Anterior cingulate cortex (tissue), 58 donors: ENCODE measurements around the gene PPFIBP2.

Source experiments
- DNase-seq, 58 donors: peaks; one replicate each; lab custom pipeline; 2025; lab: John Stamatoyannopoulos, UW

Gene PPFIBP2

DNA sequence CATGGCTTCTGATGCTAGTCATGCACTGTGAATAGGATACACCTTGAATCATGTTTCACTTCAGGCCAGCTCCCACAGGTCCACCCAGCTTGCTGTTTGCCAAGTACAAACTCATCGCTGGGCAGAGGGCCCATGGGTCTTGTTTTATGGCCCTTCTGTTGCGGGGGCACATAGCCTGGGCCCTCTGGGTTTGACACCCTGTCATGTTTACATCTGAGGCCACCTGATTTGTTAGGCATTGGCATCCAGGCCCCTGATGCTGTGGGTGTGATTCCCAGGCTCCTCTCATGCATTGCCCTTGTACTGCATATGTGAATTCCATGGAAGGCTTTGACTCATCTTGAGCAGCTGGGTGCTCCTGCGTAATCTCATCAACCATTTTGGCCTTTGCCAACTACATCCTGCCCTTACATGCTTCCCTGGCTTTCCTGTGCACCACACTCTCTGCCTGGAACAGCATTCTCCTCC, 32.6 kb downstream of the PPFIBP2 start:
- no peak for DNase-seq

DNA sequence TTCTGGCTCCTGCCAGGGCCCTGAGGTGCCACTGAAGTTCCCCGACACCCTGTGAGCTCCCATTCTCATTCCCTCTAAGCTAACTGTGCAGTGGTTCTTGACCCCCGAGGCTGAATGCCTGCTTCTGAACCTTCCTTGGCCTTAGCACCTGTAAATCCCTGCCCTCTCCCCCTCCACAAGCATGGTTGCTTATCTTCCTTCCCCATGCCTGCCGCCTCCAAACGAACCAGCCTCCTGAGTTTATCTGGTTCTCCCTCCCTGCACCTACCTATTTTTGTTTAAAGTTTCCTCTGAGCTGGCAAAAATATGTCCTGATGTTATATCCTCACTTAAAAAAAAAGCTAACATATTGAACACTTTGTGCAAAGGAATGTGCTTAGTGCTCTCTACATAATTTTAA, 33.9 kb downstream of the PPFIBP2 start:
- DNase-seq, result no peak

DNA sequence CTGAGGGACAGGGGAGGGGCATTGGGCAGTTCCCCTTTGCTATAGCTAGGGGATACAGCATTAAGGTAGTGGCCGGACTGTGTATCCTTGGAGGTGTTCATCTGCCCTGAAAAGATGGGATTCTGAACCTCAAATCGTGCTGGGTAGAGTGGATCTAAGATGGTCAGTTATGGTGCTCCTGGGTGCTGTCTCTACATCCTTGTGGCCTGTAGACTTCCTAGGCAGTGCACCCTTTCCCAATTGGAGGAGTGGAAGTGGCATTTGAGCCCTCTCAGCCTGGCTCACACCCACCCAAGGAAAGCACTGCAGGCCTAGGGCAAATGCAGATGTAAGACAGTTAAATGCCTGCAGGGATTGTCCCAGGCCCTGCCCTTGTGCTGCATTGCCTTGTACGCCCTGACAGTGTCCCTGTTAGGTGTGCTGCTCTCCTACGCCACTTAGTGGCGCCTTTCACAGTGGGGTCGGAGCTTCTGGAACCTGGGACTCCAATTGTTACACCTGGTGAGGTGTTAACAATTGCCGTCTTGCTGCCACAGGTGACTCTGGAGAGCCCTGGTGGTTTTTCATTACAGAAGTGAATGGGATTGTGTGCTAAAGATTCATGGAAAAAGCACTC, 35.0 kb downstream of the PPFIBP2 start:
- DNase-seq, result no peak

DNA sequence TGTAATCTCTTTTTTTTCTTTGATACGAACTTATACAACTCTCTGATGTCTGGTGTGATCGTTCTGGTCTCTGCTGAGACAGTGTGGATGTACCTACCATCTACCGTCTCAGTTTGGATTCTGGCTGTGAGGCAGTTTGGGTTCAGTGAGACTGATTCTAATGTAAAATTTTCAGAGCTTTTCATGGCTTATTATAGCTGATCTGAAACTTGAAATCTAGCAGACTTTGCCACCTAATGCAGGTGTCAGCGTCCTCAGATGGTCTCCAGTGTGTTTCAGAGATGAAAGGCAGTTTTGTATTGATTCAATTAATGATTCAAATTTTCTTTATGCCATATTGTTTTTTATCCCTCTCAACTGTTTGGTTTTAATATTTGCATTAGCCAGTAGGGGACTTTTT, 35.9 kb downstream of the PPFIBP2 start:
- DNase-seq, result no peak

DNA sequence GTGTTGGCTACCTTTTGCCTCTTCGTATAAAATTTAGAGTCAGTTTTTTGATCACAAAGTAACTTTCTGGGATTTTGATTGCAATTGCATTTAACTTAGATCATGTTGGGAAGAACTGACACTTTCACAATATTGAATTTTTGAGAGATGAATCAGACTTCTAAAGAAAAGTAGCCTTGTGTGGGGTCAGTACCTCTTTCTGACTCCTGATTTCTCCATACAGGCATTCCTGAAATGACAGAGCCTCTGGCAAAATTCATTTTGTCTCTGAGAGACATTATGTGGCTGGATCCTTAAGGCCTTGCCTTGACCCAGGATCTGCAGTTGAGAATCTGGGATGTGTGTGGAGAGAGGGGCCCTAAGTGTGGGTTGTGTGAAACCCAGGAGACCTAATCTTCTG, 37.8 kb downstream of the PPFIBP2 start:
- no peak for DNase-seq

DNA sequence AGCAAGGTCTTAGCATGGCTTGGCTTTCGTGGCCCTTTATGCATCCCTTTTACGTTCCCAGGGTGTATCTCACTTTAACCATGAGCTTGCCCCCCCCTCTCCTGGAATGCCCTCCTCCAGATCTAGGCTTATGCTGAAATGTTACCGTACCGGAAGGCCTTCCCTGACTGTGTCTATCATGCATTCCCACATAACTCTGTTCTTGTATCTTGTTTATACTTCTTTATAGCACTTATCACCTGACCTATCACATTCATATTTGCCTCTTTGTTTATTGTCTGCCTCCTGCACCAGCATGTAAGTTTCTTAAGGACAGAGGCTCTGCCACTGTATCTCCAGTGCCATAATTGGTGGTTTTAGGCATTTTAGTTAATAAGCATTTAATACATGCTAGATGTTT, 38.9 kb downstream of the PPFIBP2 start:
- no peak for DNase-seq

DNA sequence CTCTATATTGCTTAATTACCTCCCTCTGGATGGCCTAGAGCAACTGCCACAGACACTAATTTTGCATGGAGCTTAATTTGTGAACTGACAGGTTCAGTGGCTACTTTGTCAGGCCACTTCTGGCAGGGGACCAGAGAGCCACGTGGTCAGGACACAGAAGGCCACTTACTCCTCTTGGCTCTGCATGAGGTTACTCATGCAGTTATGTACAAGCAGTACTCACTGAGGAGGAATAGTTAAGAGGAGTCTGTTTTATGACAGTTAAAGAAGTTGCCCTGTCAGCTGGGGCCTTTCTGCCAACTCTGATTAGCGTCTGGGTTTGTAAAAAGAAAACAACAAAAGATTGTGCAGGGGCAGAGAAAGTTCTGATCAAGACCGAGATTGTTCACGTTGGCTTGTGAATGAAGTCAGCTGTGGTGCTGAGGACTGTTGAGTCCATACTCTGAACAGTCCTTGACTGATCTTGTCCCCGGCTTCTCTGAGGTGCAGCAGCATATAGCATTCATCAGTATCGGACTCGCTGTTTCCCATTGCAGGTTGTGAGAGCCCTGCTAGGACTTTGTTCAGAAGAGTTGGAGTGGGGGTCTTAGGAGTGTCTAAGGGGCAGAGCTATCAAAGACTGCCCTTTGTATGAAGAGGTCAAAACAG, 41.4 kb downstream of the PPFIBP2 start:
- DNase-seq, result peak in 43 of 58 donors; percentile 13 to 84 (median 43)

DNA sequence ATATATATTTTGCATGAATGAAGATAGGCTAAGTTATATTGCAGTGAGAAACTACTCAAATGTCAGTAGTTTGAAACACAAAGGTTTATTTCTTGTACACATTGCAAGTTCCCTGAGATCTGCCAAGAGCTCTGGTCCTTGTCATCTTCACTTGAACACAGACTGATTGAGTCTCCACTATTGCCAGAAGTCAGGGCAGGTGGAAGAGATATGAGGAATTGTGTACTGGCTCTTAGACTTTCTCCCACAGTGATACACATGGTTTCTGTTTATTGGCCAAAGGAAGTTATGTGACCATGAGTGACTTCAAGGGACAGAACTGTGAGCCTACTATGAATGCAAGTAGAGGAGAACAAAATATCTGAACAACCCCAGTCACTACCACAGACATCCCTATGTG, 44.2 kb downstream of the PPFIBP2 start:
- no peak for DNase-seq

DNA sequence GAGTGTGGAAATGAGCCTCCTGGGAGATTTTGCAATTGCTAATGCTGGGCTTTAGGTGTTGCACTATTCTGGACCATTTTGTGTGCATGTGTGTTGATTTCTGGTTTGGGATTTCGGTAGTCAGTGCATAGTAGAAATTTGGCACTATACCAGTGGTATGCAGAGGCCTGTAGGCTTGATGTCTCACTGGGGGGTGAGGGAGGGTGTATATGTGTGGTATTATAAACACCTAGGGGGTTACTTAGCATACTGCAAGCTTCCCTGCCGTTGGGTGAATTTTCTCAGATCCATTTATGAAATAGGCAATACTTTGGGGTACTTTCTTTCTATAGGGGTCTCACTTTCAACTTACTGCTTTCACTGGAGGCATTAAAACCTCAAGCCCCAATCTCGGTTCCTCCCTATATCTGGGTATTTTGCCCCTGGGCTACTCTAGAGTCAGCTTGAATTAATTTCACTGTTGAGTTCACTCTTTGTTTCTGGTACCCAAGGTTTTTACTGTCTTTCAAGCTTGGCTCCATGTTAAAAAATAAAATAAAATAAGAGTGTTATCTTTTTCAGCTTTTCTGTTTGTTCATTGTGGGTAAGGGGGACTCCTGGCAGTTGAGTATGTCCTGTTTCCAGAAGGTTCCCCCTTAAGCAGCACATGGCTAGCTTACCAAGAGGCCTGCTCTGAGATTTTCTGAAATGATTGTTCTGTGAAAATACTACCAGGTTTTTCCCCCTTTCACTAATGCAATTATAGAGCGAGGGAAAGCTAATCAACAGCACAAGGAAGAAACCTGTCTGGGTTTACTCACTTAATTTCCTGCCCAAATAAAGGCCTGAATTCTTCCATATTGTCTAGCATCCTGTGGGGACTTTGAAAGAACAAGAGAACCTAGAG, 45.8 kb downstream of the PPFIBP2 start:
- DNase-seq, result no peak

DNA sequence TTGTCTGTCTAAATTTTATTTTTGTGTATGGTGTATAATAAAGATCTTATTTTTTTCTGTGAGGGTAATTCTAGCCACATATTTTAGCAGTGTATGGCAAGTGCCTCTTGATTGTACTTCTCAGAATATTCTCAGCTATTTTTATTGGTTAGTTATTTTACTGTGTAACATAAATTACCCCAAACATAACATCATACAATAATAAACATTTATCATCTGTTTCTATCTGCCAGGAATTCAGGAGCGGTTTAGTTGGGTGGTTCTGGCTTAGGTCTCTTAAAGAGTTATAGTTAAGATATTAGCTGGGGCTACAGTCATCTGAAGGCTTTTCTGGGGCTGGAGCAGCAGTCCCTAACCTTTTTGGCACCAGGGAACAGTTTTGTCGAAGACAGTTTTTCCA, 47.8 kb downstream of the PPFIBP2 start:
- DNase-seq, result no peak

DNA sequence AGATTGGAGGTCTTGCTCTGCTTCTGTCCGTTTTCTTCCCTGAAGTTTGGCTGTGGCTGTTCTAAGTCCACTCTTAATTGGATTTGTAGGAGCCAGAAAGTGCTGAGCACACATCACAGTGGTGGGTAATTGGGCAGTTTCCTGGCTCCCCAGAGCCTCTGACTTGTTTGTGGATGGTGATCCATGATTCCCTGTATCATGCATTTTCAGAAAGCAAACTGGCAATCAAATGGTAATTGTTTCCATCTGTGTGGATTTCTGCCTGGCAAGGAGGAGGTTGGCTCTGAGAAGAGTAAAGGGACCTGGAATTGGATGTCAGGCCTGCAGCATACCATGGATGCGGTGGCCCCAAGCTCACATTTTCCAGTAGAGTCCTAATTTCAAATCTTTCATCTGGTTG, 49.5 kb downstream of the PPFIBP2 start:
- no peak for DNase-seq

DNA sequence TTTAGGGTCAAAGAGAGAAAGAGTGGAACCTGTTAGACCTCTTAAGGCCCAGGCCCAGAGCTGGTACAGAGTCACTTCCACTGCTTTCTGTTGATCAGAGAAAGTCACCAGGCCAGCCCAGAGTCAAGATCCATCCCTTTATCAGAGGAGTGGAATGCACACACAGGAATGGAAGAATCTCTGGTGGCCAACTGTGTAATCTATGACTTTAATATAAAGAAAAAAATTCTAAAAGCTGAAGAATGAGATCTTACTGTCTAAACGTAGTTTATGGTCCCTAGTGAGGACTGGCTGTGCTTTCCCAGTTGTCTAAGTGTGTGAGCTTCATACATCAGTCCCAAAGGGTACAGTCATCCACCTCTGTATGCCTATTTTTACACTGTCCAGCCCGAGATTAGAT, 51.0 kb downstream of the PPFIBP2 start:
- DNase-seq, result no peak

DNA sequence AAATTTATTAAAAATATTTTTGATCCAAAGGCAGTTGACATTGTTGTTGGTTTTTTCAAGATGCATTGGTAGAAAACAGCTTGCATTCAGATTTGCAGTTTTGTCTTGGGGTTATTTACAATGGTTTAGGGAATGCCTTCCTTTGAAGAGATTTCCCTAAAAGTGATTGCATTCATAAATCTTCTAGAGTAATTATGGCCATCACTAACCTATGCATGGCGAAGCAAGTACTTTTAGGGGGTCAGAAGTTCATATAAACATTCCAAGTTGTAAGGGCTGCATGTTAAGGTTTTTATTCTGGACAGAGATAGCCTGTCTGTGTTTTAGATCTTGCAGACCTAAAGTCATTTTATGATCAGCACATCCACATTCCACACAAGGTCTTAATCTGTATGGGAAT, 53.5 kb downstream of the PPFIBP2 start:
- DNase-seq, result no peak

DNA sequence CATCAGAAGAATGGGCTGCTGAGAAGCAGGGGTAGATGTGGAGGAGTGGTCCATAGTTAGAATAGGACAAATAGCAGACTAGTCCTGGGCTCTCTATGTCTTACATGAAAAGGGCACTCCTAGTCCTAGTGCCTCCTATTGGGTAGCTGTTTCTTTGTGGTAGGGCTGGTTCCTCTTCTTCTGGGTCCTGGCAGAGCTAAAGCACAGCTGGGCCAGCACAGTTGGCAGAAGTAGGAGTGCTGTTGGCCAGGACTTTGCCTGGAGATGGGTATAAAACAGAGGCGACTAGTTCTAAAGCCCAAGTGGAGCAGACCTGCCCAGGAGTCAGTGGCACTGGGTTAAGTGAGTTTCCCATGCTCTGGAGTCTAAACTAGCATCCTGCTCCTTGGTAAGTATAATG, 55.2 kb downstream of the PPFIBP2 start:
- peak in 10 of 58 donors; percentile 9 to 49 (median 26) for DNase-seq

DNA sequence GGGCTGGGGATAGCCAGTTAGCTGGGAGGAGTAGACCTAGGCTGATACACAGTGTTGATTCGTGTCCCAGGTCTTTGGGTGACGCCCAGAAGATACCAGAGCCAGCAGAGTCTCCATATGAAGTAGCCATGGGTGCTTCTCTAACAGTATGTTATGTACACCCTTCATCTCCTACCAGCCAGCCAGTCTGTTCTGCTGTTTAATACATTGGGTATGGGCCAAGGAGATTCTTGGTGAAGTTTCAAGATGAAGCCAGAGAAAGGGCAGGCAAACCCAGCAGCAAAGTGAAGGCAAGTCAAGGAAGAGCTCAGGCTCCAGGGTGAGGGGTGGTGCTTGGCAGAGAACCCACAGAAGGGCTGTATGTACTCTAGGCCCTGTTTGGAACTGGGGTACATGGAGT, 56.4 kb downstream of the PPFIBP2 start:
- no peak for DNase-seq

DNA sequence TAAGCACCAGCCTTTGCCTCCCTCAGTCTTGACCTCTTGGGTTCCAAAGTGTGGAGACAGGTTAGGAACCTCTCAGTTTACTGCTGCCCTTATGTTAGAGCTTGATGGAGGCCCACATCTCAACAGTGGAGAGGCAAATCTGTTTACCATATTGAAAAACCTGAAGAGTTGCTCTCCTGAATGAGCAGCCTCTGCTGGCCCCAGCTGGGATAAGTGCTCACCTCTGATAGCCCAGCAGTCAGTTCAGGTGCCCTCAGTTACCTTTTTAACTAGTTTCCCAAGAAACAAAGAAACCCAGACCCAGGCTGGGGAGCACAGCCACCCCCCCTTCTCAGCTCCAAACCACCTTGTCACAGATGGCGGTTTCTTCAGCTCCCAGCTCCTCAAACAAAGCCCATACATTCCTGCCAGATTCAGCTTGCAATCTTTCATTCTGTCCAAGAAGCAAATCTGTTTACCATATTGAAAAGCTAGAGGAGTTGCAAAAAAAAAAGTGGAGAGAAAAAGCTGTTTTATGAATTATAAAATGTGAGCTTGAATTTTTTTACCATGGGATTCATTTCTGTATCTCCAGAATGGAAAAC, 57.2 kb downstream of the PPFIBP2 start:
- peak in 1 of 58 donors; percentile 23 for DNase-seq

DNA sequence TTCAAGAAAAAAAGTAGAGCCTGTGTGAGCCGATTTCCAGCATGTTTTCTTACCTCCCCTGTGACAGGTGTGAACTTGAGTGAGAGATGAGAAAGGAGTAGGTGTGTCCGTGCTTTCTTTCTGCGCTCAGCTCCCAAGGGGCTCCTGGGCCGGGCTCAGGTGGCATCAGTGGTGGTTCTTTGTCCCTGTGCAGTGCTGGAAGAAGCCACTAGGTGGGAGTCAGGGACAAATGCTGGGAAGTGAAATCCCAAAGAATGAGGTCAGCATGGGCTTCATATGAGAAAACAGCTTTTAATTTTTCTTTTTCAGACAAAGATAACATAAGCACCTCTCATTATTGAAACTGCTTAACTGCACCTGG, 57.8 kb downstream of the PPFIBP2 start:
- DNase-seq, result peak in 44 of 58 donors; percentile 16 to 74 (median 50)

DNA sequence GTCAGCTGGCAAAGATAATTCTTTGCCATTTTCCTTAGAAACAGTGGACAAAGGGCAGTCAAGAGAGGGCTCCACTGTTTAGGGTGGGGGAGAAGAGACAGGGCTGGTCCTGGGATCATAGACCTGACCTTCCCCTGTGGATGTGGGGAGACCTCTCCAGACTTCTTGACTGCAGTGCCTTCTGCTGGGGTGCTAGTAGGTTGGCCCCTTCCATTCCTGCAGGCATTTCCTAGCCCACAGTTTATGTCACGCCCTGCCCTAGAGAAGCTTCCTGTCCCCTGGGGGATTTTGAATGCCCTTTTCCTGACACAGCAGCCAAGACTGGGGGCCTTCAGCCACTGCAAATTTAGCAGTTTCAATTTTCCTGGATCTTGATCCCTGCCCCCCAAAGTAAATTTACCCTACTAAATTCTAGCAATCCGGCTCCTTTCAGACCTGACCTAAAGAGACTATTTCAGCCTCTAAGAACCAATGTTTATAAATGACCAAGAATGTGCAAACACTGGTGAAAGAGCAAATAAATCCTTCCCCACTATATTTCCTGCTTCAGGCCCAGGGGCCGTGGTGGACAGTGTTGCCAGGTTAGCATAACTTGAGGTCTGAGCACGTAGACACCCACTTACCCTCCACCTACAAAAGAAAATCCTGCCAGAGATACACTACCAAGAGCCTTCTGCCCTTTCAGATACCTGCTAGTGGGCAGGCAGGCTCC, 58.4 kb downstream of the PPFIBP2 start:
- peak in 1 of 58 donors; percentile 57 for DNase-seq

DNA sequence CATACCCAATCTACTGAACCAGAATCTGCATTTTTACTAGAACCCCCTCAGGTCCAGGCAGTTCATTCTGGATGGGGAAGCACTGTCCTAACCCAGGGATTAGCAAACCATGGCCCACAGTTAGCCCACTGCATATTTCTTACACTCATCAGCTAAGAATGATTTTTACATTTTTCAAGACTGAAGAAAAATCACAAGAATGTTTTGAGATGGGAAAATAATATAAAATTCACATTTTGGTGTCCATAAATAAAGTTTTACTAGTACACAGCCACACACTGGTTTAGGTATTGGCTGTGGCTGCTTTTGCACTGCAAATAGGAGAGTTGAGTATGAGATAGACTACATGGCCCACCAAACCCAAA, 59.4 kb downstream of the PPFIBP2 start:
- no peak for DNase-seq

DNA sequence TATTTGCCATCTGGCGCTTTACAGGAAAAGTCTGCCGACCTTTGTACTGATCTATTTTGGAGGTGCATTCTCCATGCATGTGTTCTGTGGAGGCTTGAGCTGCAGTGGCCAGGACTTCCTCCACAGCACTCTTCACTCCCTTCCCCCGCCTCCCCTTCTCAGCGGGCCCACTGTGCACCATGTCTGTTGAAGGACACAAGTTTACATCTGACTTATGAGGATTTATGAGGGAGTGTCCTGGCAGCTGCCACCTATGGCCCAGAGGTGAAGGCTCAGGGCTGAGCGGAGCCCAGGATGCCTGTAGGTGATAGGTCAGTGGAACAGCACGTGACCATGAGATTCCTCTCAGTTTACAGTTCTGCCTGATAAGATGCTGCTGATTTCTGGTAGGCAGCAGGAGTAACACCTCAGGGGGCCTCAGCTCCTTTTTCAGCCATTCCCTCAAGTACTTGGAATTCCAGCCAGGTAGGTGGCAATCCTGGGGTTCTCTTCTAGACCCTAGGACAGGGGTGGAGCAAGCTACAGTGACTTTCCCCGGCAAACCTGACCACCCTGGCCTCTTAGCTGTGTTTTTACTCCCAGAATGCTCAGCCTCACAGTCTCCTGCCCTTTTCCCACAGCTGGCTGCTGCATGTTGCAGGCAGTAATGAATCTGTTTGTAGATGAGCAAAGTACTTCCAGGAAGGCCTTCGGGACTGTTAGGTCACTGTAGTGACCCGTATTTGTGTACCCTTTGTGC, 59.9 kb downstream of the PPFIBP2 start:
- no peak for DNase-seq
